CD14-positive monocyte (primary cell): ENCODE data around the gene RALA. TPM values are rescaled to one million over a fixed set of nuclear protein-coding genes. Genes with fewer than 3 reads are reported as not detected.

ENCODE experiments used
- DNase-seq, 3 donors: peaks; one replicate each; pipeline ENCODE4 v3.0.0-alpha.2; 2011 to 2022
- H2AFZ ChIP-seq: 2 replicates; pipeline ENCODE4 v1.6.0; 2012; ENCODE audit warnings: mild to moderate bottlenecking, low read depth, low read length, inconsistent platforms; ENCODE audit not compliant: insufficient read depth, poor library complexity, severe bottlenecking
- H3K27ac ChIP-seq, 2 donors: 1 replicate in 1 of 2; 2 replicates in 1 of 2; pipeline ENCODE4 v1.5.1; 2012 to 2013; ENCODE audit warnings: low read length in 2 of 2, control low read depth in 1 of 2, inconsistent platforms in 1 of 2, low read depth in 1 of 2, mild to moderate bottlenecking in 1 of 2
- H3K27me3 ChIP-seq, 2 donors: one replicate each; pipeline versions ENCODE4 v1.6.0 to v1.6.1; 2011 to 2013; ENCODE audit warnings: low read length in 2 of 2; ENCODE audit not compliant: control insufficient read depth in 2 of 2, insufficient read depth in 2 of 2
- H3K36me3 ChIP-seq, 2 donors: replicated peaks in 1 of 2; 1 replicate in 1 of 2; 2 replicates in 1 of 2; pipeline versions ENCODE4 v1.5.1 to v1.6.1; 2012 to 2013; ENCODE audit warnings: low read length in 2 of 2, control low read depth in 1 of 2, inconsistent platforms in 1 of 2, mild to moderate bottlenecking in 1 of 2; ENCODE audit not compliant: insufficient read depth in 2 of 2, control insufficient read depth in 1 of 2
- H3K4me1 ChIP-seq, 2 donors: 1 replicate in 1 of 2; 2 replicates in 1 of 2; pipeline versions ENCODE4 v1.5.1 to v1.6.1; 2012 to 2013; ENCODE audit warnings: low read length in 2 of 2, control low read depth in 1 of 2, inconsistent platforms in 1 of 2, mild to moderate bottlenecking in 1 of 2, moderate library complexity in 1 of 2; ENCODE audit not compliant: insufficient read depth in 2 of 2, control insufficient read depth in 1 of 2
- H3K4me2 ChIP-seq: replicated peaks from 2 replicates; pipeline ENCODE3; 2012; ENCODE audit warnings: low read length, moderate library complexity, mild to moderate bottlenecking; ENCODE audit not compliant: poor library complexity, severe bottlenecking; ENCODE audit errors: extremely low read depth
- H3K4me3 ChIP-seq, 3 experiments: fragments of 200-600 bp in 1 of 3; sonication (generic) in 1 of 3; replicated peaks in 1 of 3; 1 replicate in 2 of 3; 2 replicates in 1 of 3; pipeline ENCODE4 v1.5.1; 2011 to 2013; ENCODE audit warnings: low read length in 3 of 3, mild to moderate bottlenecking in 3 of 3, control low read depth in 2 of 3, low read depth in 2 of 3, inconsistent platforms in 1 of 3, moderate library complexity in 1 of 3
- H3K79me2 ChIP-seq: 2 replicates; pipeline ENCODE4 v1.6.0; 2012; ENCODE audit warnings: mild to moderate bottlenecking, control low read depth, inconsistent platforms, low read length, moderate library complexity; ENCODE audit not compliant: insufficient read depth
- H3K9ac ChIP-seq: 2 replicates; pipeline ENCODE4 v1.6.0; 2017; ENCODE audit warnings: low read length, mild to moderate bottlenecking; ENCODE audit not compliant: insufficient read depth, poor library complexity, severe bottlenecking
- H3K9me3 ChIP-seq, 2 donors: replicated peaks in 1 of 2; 1 replicate in 1 of 2; 2 replicates in 1 of 2; pipeline versions ENCODE4 v1.5.1 to v1.6.1; 2012 to 2013; ENCODE audit warnings: low read length in 2 of 2, control low read depth in 1 of 2; ENCODE audit not compliant: control insufficient read depth in 1 of 2, insufficient read depth in 1 of 2
- H4K20me1 ChIP-seq: 2 replicates; pipeline ENCODE4 v1.6.0; 2012; ENCODE audit warnings: mild to moderate bottlenecking, low read length, control low read depth, moderate library complexity; ENCODE audit not compliant: insufficient read depth
- H3K27ac Mint-ChIP-seq, 7 donors: one replicate each; pipeline ENCODE4 v1.8.0; 2020; ENCODE audit warnings: mild to moderate bottlenecking in 7 of 7, mixed read lengths in 7 of 7, moderate library complexity in 6 of 7, inconsistent platforms in 2 of 7
- H3K27me3 Mint-ChIP-seq, 3 donors: one replicate each; pipeline ENCODE4 v1.8.0; 2021 to 2022; ENCODE audit warnings: low read depth in 3 of 3, mild to moderate bottlenecking in 3 of 3, mixed read lengths in 3 of 3, moderate library complexity in 3 of 3, inconsistent platforms in 1 of 3
- H3K36me3 Mint-ChIP-seq, 2 donors: one replicate each; pipeline ENCODE4 v1.8.0; 2020; ENCODE audit warnings: mixed read lengths in 2 of 2, inconsistent platforms in 1 of 2, mild to moderate bottlenecking in 1 of 2
- H3K4me1 Mint-ChIP-seq: one replicate; pipeline ENCODE4 v1.8.0; 2020; ENCODE audit warnings: mild to moderate bottlenecking, mixed read lengths
- H3K4me3 Mint-ChIP-seq, 2 donors: one replicate each; pipeline ENCODE4 v1.8.0; 2020; ENCODE audit warnings: mild to moderate bottlenecking in 2 of 2, mixed read lengths in 2 of 2, moderate library complexity in 1 of 2
- H3K9me3 Mint-ChIP-seq, 7 donors: one replicate each; pipeline ENCODE4 v1.8.0; 2020 to 2022; ENCODE audit warnings: mixed read lengths in 7 of 7, mild to moderate bottlenecking in 6 of 7, moderate library complexity in 6 of 7, inconsistent platforms in 2 of 7
- WGBS: methylation state at CpG from one replicate; pipeline ENCODE4 v1.1.5; 2013; ENCODE audit warnings: missing lambda C conversion rate; ENCODE audit not compliant: insufficient coverage; 5-methylcytosine and 5-hydroxymethylcytosine counted together
- intact Hi-C, 2 donors: fragments of 100-400 bp; cut with micrococcal nuclease; formaldehyde crosslinking; loops; one replicate each; pipeline versions ENCODE4 v1.15.0 to v1.15.1; 2023
- polyA plus RNA-seq, 3 donors: library from polyadenylated mRNA; depleted of rRNA in 1 of 3; unstranded in 2 of 3; stranded (reverse) in 1 of 3; fragments of 300-500 nt in 2 of 3; fragments of >200 nt in 1 of 3; fragmentation: Illumina TruSeq in 2 of 3; gene quantifications; 1 replicate in 2 of 3; 2 replicates in 1 of 3; pipeline ENCODE4 v1.2.3, GENCODE V29; 2012 to 2021
- TF ChIP-seq, protein P1 (sequence below): fragments of 200-600 bp; IDR thresholded peaks from one replicate; pipeline ENCODE4 v1.8.0; 2022; ENCODE audit warnings: antibody characterized with exemption, mild to moderate bottlenecking

The RALA gene
- polyA plus RNA-seq, 3 donors: 5.9 to 32.0 (median 30.8) TPM

DNA sequence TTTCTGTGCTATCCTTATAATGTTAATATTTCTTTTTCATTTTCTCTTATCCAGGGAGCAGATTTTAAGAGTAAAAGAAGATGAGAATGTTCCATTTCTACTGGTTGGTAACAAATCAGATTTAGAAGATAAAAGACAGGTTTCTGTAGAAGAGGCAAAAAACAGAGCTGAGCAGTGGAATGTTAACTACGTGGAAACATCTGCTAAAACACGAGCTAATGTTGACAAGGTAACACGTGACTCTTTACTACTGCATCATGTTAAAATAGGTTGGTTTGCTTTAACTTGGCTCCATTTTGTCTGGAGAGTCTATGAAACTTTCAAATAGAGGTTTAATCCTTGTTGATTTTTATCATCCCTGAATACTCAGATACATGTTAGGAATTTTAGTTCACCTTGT lies 73.3 kb downstream of the RALA start:
- H2AFZ ChIP-seq: no peak overlapping the region
- no peak overlapping the region for H3K4me3 Mint-ChIP-seq
- WGBS: no CpG with 5 or more reads among the region's 3 CpGs
- no peaks in the 10 kb centered on the region for H3K79me2 ChIP-seq
- H3K27ac ChIP-seq: no peak overlapping the region
- no peaks in the 10 kb centered on the region for H4K20me1 ChIP-seq
- no peak overlapping the region for H3K4me3 ChIP-seq
- H3K9me3 Mint-ChIP-seq: no peaks in the 10 kb centered on the region
- no peaks in the 10 kb centered on the region for H3K9me3 ChIP-seq
- DNase-seq: no peak
- H3K4me1 ChIP-seq: peaks cover 26 to 32% of the 10 kb centered on the region in 2 donors
- intact Hi-C loops: no loop called here
- peaks cover 26% of the 10 kb centered on the region for H3K4me1 Mint-ChIP-seq
- TF ChIP-seq, protein P1, sequence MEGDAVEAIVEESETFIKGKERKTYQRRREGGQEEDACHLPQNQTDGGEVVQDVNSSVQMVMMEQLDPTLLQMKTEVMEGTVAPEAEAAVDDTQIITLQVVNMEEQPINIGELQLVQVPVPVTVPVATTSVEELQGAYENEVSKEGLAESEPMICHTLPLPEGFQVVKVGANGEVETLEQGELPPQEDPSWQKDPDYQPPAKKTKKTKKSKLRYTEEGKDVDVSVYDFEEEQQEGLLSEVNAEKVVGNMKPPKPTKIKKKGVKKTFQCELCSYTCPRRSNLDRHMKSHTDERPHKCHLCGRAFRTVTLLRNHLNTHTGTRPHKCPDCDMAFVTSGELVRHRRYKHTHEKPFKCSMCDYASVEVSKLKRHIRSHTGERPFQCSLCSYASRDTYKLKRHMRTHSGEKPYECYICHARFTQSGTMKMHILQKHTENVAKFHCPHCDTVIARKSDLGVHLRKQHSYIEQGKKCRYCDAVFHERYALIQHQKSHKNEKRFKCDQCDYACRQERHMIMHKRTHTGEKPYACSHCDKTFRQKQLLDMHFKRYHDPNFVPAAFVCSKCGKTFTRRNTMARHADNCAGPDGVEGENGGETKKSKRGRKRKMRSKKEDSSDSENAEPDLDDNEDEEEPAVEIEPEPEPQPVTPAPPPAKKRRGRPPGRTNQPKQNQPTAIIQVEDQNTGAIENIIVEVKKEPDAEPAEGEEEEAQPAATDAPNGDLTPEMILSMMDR: no peak
- H3K4me2 ChIP-seq: no peak overlapping the region
- peaks cover 11 to 55% of the 10 kb centered on the region in 2 donors for H3K36me3 ChIP-seq
- peaks cover 0 to 2% (median 0%) of the 10 kb centered on the region in 3 donors for H3K27me3 Mint-ChIP-seq
- no peak overlapping the region for H3K9ac ChIP-seq
- peaks cover 47 to 56% of the 10 kb centered on the region in 2 donors for H3K36me3 Mint-ChIP-seq
- H3K27me3 ChIP-seq: no peaks in the 10 kb centered on the region
- H3K27ac Mint-ChIP-seq: no peak overlapping the region

DNA sequence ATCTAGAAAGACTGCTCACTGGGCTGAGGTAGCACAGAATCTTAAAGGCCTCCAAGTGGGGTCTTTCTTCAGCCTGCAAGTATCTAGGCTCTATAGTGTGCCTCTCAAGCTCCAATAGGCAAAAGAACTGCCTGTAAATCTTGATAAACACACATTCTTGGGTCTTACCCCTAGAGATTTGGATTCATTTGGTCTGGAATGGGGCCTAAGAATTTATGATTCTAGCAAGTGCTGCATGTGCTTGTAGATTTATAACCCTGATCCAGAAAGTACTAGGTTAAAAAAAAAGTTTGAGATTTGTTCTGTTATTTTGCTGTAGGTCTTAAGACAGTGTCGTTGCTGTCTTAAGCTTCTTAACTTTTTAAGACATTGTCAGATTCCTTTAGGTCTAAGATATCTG lies 74.1 kb downstream of the RALA start:
- no peak overlapping the region for H3K4me2 ChIP-seq
- intact Hi-C loops: no loop called here
- no CpG with 5 or more reads among the region's 1 CpG for WGBS
- no peaks in the 10 kb centered on the region for H4K20me1 ChIP-seq
- H3K4me1 ChIP-seq: peaks cover 26 to 32% of the 10 kb centered on the region in 2 donors
- Mint-ChIP-seq H3K9me3 (no peaks in the 10 kb centered on the region), H3K27me3 (peaks cover 0 to 2% (median 0%) of the 10 kb centered on the region in 3 donors), H3K4me3 (no peak overlapping the region), H3K4me1 (peaks cover 26% of the 10 kb centered on the region), H3K27ac (peak overlapping the region in 3 of 7 donors; percentile 7 to 49 (median 26)), H3K36me3 (peaks cover 40 to 51% of the 10 kb centered on the region in 2 donors)
- H3K9me3 ChIP-seq: no peaks in the 10 kb centered on the region
- H3K4me3 ChIP-seq: no peak overlapping the region
- no peak for DNase-seq
- H2AFZ ChIP-seq: no peak overlapping the region
- H3K27me3 ChIP-seq: no peaks in the 10 kb centered on the region
- TF ChIP-seq, protein P1: no peak
- peaks cover 9 to 47% of the 10 kb centered on the region in 2 donors for H3K36me3 ChIP-seq
- no peak overlapping the region for H3K27ac ChIP-seq
- H3K9ac ChIP-seq: no peak overlapping the region
- H3K79me2 ChIP-seq: no peaks in the 10 kb centered on the region
